HG02840 (cell line): ENCODE measurements around the gene ABHD5.
A peak's percentile ranks its signal among the peaks of the same experiment; 100 is the strongest.
"Not testable (repeated sequence)": the region's sequence is repeated elsewhere in the genome, so short reads cannot be mapped to it uniquely, and the experiment has no call there.

Experiments
- ATAC-seq: cut with Tn5 transposase; IDR thresholded peaks from one replicate; pipeline ENCODE4 v1.9.1; 2021; ENCODE audit warnings: mild to moderate bottlenecking, moderate library complexity, moderate number of reproducible peaks; ENCODE audit not compliant: unreplicated experiment, low FRiP score

ABHD5 gene

DNA sequence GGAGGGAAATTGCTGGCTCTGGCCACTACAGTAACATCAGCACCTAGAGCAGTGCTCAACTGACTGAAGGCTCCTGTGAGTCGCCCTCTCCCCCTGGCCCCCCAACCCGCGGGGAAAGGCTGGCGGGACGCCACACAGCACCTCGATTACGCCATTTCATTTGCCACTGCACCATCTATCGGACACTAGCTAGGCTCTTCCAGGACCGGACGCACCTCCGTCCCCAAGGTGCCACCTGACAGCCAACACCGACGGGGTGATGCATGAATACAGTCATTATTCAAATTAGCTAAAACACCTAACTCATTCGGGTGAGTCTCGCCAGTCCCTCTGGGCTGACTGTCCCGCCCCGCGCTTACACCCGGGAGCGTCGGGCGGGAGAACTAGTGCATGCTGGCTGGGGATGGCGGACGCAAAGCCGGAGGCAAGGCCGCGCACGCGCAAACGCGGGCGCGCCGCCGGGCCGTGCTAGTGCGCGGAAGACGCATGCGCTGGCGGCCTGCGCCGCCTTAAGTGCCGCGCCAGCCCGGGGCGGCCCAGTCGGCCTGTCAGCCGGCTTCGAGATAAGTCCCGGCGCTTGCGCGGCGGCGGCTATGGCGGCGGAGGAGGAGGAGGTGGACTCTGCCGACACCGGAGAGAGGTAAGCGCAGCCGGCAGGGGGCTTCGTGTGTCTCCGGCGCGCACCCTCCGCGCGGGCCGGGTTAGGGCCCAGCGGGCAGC, at the start of gene ABHD5:
TSS of gene ABHD5 (plus strand) at position 539 of the 720 bp plus-strand sequence. CDS start at position 594, 55 bp downstream.
- peak; percentile 87 for ATAC-seq

DNA sequence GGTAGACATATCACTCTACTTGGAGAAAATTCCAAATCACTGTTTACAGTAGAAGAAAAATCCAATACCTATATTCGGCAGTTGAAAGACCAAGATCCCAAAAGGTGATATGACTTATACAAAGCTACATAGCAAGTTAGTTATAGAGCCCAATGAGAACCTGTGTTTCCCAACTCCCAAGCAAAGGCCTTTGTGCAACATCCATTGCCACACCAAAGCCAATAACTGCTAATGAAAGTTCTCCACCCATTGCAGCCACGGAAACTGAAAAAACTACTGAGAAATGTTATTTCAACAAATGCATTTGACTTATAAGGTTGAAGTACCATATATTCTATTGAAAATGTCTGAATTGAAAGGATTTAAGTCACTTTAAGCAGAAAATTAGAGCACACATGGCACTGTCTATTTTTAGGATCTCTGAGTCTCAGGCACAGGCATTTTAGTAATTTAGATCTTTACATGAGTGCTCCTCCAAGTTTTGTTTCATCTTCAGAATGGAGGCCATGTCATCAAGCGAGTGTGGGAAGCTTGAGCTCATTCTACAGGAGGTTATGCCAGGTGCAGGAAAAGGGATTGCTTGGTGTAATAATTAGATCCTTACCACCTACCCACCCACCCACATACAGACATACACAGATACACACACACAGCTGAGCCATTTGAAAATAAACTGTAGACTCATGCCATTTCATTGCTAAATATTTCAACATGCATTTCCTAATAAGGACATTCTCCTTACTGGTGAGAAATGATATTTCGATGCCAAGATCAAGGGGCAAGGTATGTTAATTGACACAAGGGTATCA, 49.2 kb upstream of the ABHD5 start:
- ATAC-seq = no peak

DNA sequence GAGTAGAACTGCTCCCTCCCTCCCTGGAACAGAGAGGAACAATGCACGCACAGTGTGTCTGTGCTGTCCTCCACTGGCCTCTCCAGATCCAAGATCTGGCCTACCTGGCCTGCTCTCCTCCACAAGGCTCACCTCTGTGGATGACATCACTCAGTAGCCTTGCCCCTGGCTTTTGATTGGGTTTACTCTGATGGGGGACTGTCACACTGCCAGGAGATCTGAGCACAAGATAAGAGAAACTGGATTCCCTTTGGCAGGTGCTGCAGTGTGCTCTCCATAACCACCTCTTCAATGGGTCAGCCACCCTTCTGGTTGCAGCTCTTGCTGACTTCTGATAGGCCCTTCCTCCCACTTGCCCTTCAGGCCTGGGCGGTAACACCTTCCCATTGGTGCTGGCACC, 46.3 kb upstream of the ABHD5 start:
- no peak for ATAC-seq

DNA sequence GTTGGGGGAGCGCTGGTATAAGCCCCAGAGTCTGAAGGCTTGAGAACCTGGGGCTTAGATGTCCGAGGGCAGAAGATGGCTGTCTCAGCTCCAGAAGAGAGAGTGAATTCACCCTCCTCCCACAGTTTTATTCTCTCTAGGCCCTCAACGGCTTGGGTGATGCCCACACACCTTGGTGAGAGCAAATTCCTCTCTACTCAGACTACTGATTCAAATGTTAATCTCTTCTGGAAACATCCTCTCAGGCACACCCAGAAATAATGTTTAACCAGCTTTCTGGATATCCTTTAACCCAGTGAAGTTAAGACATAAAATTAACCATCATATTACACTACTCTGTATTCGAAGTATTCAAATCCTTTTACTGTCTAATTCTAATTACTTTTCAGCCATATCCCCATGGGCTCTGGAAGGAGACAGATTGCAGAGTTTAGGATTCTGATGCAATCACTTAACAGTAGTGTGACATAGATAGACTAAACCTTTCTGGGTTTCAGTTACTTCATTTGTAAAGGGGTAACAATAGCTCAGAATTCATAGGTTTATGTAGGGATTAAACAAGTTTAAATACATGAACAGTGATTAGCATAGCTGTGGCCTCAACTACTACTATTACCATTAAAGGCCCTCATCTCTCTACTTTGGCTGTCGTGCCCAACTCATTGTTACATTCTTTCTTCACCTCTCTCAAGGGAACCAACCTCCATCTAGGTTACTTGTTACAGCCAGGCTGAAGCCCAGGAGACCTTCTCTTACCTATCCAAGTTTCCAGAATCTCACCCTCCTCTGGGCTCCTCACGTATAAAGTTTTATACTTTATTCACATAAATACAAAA, 43.2 kb upstream of the ABHD5 start:
- no peak for ATAC-seq

DNA sequence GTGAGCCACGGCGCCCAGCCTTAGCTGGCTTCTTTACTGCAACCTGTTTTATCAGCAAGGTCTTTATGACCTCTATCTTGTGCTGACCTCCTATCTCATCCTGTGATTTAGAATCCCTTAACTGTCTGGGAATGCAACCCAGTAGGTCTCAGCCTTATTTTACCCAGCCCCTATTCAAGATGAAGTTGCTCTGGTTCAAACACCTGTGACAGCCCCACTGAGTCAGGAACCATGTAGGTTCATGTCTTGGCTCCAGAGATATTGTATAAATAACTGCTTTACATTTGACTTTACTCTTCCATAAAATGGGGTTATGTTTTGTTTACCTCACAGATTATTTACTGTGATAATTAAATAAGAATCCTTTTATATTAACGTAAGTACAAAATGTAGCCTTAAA, 41.8 kb upstream of the ABHD5 start:
- no peak for ATAC-seq

DNA sequence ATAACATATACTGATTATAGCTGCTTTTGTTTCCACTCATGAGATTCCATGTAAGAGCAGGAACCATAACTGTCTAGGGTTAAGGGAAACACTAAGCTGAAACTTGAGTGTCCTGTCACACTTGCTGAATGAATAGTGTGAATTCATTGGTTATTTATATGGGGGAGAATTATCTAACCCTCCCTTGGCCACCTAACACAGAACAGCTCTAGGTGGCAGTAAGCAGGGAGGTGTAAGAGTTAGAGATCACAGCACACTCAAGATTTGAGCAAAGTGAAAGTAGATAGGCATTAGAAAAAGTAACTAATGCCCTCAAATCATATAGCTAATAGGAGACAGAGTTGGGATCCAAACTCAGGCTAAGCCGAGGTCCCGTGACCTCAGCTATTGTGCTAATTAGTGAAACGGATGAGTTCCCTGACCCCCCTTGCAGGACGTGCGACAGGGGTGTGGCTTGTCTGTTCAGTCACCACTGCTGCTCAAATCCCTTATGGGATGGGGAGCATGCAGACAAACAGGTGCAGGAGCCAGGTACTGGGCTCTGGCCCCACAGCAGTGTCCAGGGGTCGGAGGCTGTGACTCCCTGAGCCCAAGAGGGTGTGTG, 41.3 kb upstream of the ABHD5 start:
- ATAC-seq = no peak

DNA sequence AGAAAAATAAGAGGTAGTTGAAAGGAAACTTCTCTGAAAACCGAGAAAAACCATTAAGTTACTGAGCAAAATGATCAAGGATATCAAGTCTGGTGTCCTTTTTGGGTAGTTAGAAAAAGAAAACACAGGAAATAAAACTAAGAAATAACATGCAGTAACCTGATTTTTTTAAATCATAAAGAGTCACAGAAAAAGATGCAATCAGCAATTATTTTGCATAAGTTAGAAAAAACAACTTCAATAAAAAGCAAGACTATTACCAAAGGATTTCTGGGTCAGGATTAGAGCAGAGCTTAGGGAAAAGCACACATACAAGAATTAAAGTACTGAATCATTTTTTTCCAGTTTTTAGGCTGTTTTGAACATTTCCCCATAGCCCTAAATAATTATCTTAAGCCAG, 40.4 kb upstream of the ABHD5 start:
- no peak for ATAC-seq

DNA sequence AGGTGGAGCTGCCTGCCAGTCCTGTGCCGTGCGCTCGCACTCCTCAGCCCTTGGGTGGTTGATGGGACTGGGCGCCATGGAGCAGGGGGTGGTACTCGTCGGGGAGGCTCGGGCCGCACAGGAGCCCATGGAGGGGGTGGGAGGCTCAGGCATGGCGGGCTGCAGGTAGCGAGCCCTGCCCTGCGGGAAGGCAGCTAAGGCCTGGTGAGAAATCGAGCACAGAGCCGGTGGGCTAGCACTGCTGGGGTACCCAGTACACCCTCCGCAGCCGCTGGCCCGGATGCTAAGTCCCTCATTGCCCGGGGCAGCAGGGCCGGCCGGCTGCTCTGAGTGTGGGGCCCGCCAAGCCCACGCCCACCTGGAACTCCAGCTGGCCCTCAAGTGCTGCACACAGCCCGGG, 34.3 kb upstream of the ABHD5 start:
- not testable (repeated sequence) for ATAC-seq

DNA sequence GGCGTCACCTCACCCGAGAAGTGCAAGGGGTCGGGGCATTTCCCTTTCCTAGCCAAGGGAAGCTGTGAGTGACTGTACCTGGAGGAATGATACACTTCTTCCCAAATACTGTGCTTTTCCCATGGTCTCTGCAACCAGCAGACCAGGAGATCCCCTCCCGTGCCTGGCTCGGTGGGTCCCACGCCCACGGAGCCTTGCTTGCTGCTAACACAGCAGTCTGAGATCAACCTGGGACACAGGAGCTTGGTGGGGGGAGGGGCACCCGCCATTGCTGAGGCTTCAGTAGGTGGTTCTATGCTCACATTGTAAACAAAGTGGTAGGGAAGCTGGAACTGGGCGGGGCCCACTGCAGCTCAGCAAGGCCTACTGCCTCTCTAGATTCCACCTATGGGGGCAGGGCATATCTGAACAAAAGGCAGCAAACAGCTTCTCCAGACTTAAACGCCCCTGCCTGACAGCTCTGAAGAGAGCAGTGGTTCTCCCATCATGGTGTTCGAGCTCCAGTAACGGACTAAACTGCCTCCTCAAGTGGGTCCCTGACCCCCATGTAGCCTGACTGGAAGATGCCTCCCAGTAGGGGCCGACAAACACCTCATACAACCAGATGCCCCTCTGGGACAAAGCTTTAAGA, 31.4 kb upstream of the ABHD5 start:
- ATAC-seq = no peak

DNA sequence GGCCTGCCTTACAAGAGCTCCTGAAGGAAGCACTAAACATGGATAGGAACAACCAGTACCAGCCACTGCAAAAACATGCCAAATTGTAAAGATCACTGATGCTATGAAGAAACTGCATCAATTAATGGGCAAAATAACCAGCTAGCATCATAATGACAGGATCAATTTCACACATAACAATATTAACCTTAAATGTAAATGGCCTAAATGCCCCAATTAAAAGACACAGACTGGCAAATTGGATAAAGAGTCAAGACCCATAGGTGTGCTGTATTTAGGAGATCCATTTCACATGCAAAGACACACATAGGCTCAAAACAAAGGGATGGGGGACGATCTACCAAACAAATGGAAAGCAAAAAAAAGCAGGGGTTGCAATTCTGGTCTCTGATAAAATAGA, 29.4 kb upstream of the ABHD5 start:
- not testable (repeated sequence) for ATAC-seq

DNA sequence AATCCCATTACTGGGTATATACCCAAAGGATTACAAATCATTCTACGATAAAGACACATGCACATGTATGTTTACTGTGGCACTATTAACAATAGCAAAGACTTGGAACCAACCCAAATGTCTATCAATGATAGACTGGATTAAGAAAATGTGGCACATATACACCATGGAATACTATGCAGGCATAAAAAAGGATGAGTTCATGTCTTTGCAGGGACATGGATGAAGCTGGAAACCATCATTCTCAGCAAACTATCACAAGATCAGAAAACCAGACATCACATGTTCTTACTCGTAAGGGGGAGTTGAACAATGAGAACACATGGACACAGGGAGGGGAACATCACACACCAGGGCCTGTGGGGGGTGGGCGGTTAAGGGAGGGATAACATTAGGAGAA, 25.7 kb upstream of the ABHD5 start:
- ATAC-seq = not testable (repeated sequence)

DNA sequence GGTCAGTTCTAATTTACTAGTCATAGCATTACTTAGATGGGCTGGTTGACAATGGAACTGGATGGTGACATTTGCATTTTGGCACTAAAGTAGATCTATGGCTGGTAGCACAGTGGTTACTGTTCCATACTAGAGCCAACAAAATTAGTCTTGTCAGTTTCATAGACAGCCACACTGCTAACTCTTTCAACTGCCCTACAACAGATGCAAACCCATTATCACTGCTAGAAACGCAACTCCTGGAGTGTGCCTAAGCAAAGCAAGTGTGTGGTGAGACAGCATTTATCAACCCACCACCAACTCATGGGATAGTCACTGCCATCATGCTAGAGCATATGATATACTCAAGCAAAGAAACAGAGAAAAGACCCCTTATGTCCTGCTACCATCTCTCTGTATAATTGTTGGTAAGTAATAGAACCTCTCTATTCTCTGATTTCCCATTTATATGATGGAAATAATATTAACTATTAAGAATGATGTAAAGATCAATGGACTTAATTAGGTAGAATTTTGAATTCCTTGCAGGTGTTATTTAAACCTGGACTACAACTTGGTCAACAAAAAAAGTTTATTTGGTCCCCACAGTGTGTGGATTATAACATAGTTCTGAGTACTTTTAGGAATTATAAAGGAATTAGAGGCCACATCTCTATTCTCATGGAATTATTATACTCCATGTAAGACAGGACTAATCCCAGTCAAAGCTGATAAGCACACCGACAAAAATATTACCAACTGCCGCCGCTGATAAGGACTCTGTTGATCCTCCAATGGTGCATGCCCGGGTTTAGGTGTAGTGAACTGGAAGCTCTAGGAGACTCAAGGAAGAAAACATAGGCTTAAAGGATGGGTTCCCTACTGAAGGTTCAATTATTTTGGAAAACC, 19.9 kb upstream of the ABHD5 start:
- no peak for ATAC-seq

DNA sequence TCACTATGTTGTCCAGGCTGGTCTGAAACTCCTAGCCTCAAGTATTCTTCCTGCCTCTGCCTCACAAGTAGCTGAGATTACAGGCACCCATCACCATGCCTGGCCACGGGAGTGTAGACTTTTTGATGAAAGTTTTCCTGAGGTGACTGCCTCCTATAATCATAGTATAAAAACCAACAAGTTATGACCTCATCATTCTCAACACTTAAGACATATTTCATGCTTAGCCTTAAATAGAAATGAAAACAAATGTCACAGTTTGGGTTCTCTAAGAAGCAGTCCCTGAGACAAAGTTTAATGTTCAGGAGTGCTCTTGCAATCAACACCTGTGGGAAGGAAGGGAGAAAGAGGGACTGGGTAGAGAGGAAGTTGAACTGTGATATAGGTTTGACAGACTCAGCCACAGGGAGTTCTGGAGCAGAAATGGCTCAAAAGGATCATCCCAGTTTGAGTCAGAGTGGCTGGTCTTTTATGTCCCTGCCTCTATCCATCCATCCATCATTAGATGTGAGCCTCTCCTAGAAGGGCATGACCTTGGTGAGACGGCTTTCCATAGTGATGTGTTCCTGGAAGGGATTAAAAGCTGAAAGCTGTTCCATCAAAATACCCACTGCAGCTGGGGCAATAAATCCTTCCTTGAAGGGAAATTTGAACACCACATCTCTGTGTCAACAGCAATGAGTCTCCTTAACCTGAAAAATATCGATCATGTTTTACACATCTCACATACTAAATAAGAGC, 16.2 kb upstream of the ABHD5 start:
- ATAC-seq = no peak

DNA sequence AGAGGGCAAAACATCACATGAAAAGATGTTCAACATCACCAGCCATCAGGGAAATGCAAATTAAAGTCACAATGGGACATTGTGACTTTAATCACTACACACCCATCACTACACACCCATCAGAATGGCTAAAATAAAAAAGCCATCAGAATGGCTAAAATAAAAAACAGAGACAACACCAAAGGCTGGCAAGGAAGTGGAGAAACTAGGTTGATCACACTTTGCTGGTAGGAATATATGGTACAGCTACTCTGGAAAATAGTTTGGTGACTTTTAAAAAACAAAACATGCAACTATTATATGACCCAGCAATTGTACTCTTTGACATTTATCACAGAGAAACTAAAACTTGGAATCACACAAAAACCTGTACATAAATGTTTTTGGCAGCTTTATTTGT, 15.1 kb upstream of the ABHD5 start:
- ATAC-seq = no peak

DNA sequence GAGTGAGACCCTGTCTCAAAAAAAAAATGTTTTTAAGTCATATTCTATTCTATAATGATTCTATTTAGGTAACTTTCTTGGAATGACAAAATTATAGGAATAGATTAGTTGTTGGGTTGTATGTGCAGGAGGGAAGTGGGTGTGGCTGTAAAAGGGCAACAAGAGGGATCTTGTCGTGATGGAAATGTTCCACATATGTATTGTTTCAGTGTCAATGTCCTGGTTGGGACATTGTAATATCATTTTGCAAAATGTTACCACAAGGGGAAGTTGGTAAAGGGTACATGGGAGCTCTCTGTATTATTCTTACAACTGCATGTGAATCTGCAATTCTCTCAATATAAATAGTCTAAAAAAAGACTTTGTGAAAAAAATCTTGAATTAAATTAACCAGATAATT, 14.3 kb upstream of the ABHD5 start:
- no peak for ATAC-seq

DNA sequence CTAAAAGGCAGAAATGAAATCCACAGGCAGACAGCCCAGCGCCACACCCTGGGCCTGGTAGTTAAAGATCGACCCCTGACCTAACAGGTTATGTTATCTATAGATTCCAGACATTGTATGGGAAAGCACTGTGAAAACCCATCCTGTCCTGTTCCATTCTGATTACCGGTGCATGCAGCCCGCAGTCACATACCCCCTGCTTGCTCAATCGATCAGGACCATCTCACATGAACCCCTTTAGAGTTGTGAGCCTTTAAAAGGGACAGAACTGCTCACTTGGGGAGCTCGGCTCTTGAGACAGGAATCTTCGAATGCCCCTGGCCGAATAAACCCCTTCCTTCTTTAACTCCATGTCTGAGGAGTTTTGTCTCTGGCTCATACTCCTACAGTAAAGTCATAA, 12.4 kb upstream of the ABHD5 start:
- ATAC-seq = not testable (repeated sequence)

DNA sequence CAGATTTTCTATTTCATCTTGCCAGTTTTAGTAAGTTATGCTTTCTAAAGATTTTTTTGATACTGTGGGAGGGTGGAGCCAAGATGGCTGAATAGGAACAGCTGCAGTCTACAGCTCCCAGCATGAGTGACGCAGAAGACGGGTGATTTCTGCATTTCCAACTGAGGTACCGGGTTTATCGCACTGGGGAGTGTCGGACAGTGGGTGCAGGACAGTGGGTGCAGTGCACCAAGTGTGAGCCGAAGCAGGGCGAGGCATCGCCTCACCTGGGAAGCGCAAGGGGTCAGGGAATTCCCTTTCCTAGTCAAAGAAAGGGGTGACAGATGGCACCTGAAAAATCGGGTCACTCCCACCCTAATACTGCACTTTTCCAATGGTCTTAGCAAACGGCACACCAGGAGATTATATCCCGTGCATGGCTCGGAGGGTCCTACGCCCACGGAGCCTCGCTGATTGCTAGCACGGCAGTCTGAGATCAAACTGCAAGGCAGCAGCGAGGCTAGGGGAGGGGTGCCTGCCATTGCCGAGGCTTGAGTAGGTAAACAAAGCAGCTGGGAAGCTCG, 11.8 kb upstream of the ABHD5 start:
- ATAC-seq = not testable (repeated sequence)

DNA sequence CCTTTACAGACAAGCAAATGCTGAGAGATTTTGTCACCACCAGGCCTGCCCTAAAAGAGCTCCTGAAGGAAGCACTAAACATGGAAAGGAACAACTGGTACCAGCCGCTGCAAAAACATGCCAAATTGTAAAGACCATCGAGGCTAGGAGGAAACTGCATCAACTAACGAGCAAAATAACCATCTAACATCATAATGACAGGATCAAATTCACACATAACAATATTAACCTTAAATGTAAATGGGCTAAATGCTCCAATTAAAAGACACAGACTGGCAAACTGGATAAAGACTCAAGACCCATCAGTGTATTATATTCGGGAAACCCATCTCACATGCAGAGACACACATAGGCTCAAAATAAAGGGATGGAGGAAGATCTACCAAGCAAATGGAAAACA, 9.9 kb upstream of the ABHD5 start:
- not testable (repeated sequence) for ATAC-seq
